Brain microvascular endothelial cell (primary cell): ENCODE results near the gene SKAP1.
A peak's percentile ranks its signal among the peaks of the same experiment; 100 is the strongest.

Experiments used
- DNase-seq: peaks from one replicate; pipeline ENCODE4 v3.0.0-alpha.2; 2020
- H3K27ac ChIP-seq: fragments of 250-450 bp; sonication (Bioruptor Pico); 2 replicates; pipeline ENCODE4 v1.5.1; 2020; ENCODE audit warnings: mild to moderate bottlenecking, moderate library complexity
- H3K27me3 ChIP-seq: fragments of 250-450 bp; sonication (Bioruptor Pico); replicated peaks from 2 replicates; pipeline ENCODE4 v1.5.1; 2020; ENCODE audit warnings: mild to moderate bottlenecking
- H3K36me3 ChIP-seq: fragments of 250-450 bp; sonication (Bioruptor Pico); replicated peaks from 2 replicates; pipeline ENCODE4 v1.5.1; 2020; ENCODE audit warnings: mild to moderate bottlenecking
- H3K4me3 ChIP-seq: 2 replicates; pipeline ENCODE4 v1.5.1; 2011; ENCODE audit warnings: low read depth, mild to moderate bottlenecking, control low read depth, low read length, moderate library complexity
- CTCF ChIP-seq: IDR thresholded peaks from 2 replicates; pipeline ENCODE4 v1.5.1; 2011; ENCODE audit warnings: low read depth, mild to moderate bottlenecking, moderate library complexity, low read length, control low read depth, inconsistent platforms; ENCODE audit errors: missing control alignments
- in situ Hi-C: cut with HindIII; loops from 2 replicates; pipeline ENCODE4 v1.10.0; 2017; ENCODE audit warnings: low sequenced_read_pairs, low pct_ligation_motif_present

SKAP1 gene

GRCh38 chr17:48311324-48311723 lies 118.7 kb downstream of the SKAP1 start:
- no peak for TF ChIP-seq CTCF
- no peak overlapping the region for H3K27ac ChIP-seq
- in situ Hi-C loops = no loop called here
- no peak for DNase-seq
- no peaks in the 10 kb centered on the region for H3K36me3 ChIP-seq
- H3K27me3 ChIP-seq = peaks cover 64% of the 10 kb centered on the region
- no peak overlapping the region for H3K4me3 ChIP-seq

- H3K27me3 ChIP-seq = peaks cover 59% of the 10 kb centered on the region
- in situ Hi-C loops = no loop called here
- TF ChIP-seq CTCF = no peak
- no peak overlapping the region for H3K27ac ChIP-seq
- peak overlapping the region; percentile 18 for H3K4me3 ChIP-seq
- no peak for DNase-seq
- no peaks in the 10 kb centered on the region for H3K36me3 ChIP-seq
Observed at GRCh38 chr17:48310748-48311213, 119.2 kb downstream of the SKAP1 start.

- no peak overlapping the region for H3K27ac ChIP-seq
- no peak for DNase-seq
- no peak overlapping the region for H3K4me3 ChIP-seq
- in situ Hi-C loops = no loop called here
- no peak for TF ChIP-seq CTCF
- H3K27me3 ChIP-seq = peaks cover 56% of the 10 kb centered on the region
- H3K36me3 ChIP-seq = no peaks in the 10 kb centered on the region
Observed at GRCh38 chr17:48308581-48308980, 121.4 kb downstream of the SKAP1 start.

GRCh38 chr17:48307814-48308411 lies 122.1 kb downstream of the SKAP1 start:
- DNase-seq = peak; percentile 48
- TF ChIP-seq CTCF = peak; percentile 97
- in situ Hi-C loops = no loop called here
- Histone ChIP-seq H3K36me3 (no peaks in the 10 kb centered on the region), H3K27ac (no peak overlapping the region), H3K27me3 (peaks cover 56% of the 10 kb centered on the region), H3K4me3 (no peak overlapping the region)

- Histone ChIP-seq H3K27me3 (peaks cover 52% of the 10 kb centered on the region), H3K36me3 (no peaks in the 10 kb centered on the region), H3K27ac (no peak overlapping the region), H3K4me3 (no peak overlapping the region)
- DNase-seq = no peak
- in situ Hi-C loops = no loop called here
- no peak for TF ChIP-seq CTCF
Observed at GRCh38 chr17:48307255-48307654, 122.8 kb downstream of the SKAP1 start.

- DNase-seq = no peak
- H3K36me3 ChIP-seq = no peaks in the 10 kb centered on the region
- no peak overlapping the region for H3K4me3 ChIP-seq
- H3K27me3 ChIP-seq = peaks cover 17% of the 10 kb centered on the region
- TF ChIP-seq CTCF = no peak
- H3K27ac ChIP-seq = no peak overlapping the region
- in situ Hi-C loops = no loop called here
Observed at GRCh38 chr17:48301002-48301401, 129.0 kb downstream of the SKAP1 start.
